Stimulated activated CD8-positive, alpha-beta memory T cell treated with anti-CD3 and anti-CD28 coated beads, Interleukin-7, amount 100 ng/mL, for 1 hour (primary cell): ENCODE measurements around the gene PCK1.

Experiments
- DNase-seq, 2 donors: peaks; one replicate each; pipeline ENCODE4 v3.0.0-alpha.2; 2020; ENCODE audit warnings: low read depth in 2 of 2

The PCK1 gene

DNA sequence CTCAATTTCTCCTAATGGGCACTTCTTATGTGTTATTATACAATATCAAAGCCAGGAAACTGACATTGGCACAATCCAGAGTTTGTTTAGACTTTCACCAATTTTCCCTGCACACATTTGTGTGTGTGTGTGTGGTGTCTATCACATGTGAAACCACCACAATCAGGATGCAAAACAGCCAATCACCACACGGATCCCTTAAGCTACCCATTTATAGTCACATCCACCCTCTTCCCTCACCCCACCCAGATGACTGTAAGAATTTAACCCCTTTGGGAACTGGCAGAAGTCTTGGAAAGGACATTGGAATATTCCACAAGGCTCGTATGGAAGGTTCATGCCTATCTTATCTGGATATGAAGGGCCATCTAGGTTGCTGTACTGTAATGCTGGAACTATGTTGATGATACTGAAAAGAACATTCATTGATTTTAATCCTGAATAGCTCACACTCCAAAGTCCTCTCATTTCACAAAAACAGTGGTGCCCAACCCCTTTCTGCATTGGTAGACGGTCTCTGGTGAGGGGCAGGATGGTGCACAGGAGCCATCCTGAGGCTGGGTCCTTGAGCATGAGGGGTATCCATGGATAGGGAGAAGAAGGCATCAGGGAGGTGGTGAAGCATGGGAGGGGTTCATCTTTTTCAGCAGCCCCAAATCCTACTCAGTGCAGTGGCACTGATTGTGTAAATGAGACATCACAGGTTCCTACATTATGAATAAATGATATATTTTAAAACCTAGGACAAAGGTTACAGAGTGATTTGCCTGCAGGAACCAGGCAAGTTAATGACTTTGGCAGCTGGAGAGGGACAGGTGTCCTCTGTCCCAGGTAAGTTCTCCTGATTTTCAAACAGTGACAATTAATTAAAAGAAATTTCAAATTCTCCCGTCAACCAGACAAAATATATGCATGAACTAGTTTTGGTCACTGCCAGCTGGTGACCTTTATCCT lies 23.9 kb upstream of the PCK1 start:
- DNase-seq, result no peak

DNA sequence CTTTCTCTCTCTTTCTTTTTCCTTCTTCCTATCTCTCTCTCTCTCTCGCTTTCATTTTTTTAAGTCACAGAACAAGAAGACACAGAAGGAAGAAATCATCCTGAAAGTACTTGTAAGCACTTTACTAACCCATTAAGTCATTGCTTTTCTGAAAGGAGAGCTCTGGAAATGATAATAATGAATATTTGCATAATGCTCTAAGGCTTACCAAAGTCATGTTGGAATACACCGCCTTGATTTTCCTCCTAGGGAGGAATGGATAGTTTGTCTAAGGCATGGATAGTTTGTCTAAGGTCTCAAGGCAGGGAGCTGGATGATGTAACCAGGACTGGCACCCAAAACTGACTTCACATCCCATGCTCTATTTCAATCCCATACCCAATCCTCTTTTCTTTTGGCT lies 23.1 kb upstream of the PCK1 start:
- no peak for DNase-seq

DNA sequence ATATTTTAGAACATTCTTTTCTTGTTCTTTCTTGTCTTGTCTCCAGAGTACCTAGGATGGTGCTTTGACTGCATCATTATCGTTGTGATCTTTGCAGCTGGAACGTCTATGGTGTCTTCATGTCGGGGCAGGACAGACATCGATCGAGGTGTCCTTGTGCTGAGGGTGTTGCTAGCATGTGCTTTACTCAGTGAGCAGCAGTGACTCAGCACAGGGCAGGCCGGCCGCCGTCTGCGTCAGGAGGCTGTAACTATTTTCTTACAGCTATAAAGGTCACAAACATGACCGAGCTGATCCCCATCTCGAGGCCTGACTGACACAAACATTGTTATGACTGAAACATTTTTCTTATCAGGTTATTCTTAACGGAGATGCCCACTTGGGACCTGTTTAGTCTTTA lies 21.0 kb upstream of the PCK1 start:
- no peak for DNase-seq

DNA sequence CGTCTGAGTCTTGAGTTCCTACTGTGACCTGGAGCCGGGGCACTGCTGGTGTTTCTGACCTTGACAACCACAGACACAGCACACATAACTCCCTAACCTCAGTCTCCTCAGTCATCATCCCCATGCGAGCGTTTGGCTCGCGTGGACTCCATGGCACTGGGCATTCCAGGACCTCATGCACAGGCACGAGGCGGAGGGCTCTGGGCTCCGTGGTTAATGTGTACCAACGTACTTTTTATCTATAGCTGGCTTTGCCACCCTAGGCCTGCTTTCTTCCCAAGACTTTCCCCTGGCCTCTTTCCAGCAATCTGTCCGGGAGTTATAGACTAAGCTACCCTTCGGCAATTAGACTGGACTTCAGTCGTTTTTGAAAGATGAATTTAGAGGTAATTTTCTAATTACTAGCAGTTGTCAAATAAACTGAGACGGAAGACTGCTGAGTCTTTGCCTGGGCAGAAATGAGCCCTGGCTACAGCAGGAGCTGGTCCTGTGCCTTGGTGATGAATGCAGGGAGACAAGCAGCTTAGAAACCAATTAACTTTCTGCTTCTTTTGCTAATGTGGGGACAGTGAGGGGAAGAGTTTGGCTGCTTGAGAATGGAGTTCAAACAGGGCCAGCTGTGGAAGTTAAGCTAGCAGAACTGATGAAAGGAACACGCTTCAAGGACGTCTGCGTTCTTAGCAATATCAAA lies 19.9 kb upstream of the PCK1 start:
- no peak for DNase-seq

DNA sequence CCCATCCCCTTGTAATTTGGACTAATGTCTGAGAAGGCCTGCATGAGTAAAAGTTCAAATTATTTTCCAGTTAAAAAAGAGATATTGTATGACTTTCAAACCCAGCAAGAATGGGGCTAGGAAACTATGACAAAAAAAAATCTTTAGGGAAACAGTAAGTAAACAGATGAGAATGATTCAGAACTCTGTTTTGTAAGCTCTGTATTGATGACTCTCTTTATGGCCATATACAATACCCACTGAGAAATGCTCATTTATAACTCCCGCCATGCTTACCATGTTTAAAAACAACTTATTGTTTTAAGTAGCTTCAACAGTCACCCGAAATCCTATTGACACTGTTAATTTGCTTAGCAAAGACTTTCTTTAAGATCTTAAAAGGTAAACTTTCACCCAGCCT lies 17.2 kb upstream of the PCK1 start:
- DNase-seq, result no peak

DNA sequence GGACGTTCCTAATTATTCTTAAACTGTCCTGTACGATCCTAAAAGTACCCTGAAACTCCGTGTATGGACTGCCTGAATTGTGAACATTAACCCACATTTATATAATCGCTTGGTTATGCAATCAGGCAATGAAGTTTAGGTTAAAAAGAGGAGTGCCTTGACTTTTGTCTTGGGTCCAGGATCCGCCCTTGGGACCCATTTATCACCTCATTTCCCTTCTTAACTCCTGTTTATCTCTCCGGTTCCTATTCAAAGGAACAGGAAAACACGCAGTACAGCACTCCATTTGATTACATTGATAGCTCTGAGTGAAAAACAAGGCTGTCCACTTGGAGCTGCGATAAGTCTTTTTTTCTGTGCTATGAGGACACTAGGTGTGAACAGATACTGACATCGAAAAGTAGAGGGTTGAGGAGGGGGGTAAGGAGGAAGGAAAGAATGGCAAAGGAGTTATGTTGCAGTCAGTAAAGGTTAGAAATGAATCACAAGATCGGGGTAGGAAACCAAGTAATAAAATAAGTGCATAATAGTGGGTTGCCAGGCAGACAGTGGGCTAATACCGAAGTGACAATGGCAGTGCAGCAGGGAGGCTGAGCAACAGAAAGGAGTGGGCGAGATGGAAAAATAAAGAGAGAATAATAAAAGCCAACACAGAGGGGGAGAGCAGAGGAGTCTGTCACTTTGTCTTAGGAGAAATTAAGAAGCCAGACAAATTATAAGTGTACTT lies 15.9 kb upstream of the PCK1 start:
- no peak for DNase-seq

DNA sequence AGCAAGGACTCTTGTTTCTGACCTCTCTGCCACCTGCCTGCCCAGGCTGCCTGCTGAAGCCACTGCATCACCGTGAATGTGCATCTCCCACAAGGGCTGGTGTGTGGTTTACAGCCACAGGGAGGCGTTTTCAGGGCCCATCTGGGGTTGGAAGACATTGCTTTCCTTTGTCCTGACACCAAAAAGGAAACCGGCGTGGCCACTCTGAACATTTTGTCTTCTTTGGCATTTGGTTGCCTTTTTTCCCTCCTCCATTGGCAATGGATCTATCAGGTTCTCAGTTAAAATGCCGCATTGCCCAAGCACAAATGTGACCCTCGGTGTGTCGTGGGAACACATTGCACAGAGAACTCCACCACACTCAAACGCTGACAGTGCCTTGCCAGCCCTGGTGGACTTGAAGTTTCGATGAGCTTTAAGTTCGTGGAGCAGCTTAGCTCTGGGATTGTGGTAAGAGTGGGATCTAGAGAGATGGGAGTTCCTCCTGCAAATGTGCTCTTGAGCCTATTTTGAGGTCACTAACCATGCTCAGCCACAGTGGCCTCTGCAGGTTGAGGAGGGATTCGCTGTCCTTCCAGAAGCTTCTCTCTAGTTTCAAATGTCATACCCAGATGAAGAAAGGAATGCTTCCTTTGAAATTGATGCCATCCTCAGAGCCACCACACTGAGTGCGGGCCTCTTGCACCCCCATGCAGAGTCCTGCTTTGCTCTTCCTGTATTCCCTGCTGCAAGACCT lies 14.8 kb upstream of the PCK1 start:
- no peak for DNase-seq

DNA sequence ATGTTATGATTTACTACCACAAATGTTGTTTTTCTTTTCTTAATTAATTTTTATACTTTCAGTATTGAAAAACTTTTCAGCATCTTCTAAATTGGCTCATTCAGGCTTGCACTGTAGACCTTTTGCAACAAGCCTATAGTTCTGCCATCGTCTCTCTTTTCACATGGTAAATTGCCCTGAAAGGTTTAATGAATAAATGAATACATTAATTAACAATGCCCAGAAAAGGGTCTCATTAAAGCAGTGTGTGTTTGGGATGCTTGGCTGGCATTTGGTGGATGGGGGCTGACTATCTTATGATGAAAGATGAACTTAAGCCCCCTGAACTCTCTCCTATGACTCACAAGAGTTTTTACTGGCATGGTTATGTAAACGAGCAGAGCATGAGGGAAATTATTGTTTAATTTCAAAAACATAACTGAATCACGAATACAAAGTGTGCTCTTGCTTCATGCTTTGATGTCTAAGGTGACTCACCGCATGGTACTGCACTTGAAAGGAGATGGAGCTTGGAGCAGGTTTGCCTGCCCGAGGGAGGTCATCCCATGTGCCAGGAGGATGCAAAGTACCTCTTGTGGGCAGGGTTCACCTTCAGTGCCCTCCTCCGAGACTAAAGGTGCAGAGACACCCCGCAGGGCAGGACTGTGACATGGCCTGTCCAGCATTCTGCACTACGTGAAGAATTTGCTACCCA lies 13.8 kb upstream of the PCK1 start:
- DNase-seq, result no peak

DNA sequence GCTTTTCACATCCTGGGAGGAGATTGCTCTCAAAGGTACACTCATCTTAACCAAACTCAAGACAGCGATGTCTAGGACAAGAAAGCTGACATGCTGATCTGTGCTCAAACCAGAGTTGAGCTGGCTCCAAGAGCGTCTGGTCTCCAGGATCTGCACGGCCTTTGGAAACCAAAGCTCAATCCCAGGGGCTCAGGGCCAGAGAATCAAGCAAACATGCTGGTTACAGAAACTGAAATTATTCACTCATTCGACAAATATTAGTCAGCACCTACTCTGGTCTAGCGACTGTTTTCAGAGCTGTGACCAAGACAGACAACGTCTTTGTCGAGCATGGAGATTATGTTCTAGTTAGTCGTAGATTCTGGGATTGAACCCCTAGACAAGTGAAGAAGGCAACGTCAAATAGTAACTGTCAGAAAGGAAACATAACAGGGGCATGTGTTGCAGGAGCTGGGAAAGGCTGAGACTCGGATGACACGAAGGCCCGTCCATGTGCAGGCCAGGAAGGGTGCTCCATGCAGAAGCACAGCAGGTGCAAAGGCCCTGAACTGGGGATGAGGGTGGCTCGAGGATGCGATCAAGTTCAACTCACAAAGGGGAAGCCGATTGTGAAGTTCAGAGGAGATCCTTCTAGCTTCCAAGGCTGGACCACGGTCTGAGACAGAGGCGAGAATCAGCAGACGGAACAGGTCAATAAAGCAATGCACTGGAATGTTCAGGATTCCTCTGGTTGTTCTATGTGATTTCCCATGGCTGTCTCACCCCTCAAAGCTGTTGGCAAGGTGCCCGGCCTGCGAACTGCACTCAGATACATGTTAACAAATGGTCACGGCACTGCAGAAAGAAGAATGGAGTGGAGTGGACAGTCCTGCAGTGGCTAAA lies 12.5 kb upstream of the PCK1 start:
- no peak for DNase-seq

DNA sequence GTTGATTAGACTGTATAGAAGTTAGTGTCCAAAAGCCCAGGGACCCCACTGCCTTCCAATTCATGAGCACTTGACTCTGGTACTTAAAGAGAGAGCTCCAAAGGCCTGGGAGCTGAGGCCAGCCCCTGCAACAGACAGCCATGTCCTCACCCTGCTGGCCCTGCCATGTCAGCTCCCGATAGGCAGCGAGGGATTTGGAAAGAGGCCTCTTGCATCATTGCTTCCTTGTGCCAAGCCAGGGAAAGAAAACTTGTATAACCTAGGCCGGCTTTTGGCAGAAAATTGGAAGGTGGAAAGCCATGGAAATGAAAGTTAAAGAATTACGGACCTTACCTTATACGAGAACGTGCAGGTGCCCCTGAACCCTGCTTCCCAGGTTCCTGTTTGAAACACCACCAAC lies 8.4 kb upstream of the PCK1 start:
- DNase-seq, result no peak

DNA sequence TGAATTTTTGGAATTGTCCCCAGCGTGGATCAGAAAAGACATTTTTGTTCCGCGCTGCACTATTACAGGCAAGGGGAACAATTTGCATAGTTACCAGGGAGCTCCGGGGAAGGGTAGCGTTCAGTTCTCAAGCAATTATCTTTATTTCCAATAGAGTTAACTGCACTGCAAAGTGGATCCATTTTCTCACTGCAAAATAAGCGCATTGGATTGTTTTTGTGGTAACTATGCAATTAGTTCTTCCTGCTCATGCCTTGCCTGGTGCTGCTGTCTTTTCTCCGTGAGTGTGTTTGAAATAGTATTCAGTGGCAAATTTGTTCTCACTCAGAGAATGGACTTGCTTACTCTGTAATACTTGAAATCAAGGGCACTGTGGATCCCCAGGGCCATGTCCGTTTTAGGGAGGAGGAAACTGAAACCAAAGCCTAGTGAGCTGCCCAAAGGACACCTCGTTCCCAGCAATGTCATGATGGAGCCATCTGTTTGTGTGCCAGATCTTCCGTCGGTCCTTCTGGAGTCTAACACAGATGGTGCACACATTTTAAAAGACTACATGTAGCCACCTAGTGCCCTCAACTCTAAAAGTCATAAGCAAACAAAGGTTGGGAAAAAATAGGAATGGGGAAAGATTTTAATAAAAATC lies 7.4 kb upstream of the PCK1 start:
- DNase-seq, result no peak

DNA sequence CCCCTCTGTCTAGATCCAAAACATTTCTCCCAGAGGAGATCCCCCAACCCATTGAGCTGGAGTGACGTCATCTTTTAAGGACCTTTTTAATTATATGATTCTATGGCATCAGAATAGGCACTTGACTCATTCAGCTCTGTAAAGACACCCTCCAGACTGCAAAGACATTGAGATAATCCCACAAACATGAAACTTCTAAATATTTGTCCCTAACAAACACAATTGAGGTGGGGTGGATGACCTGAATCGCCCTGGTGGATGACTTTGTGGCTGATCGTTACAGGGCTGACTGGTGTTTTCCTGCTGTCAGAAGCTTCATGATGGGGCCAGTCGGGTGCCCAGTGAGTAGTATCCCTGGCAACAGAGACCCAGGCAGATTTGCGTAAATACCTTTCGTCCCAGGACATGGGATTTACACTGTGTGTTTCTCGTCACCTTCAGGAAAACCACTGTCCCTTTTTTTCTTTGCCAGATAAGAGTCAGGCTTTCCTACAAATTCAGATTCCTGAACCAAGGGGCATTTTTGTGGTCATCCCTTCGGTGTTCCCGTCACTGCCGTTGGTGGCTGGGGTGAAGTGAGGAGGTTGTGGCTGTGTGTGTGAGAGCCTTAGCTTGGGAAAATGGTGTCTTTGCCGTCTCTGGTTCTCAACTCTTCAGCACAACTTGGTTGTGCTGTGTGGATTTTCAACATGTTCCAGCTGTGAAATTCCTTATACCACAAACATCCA lies 5.3 kb upstream of the PCK1 start:
- no peak for DNase-seq

DNA sequence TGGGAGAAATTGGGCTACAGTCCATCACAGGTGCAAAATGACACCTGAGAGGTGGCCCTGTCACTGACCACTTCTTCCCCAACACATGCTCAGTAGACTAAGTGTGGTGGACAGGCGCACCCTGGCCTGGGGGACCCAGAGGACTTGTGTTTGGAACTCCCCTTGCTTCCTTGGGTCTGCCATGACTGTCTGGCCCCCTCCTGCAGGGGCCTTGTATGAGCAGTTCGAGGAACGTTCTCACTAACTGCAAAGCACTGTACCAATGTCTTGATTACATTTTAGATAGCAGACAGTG lies 4.0 kb upstream of the PCK1 start:
- no peak for DNase-seq

DNA sequence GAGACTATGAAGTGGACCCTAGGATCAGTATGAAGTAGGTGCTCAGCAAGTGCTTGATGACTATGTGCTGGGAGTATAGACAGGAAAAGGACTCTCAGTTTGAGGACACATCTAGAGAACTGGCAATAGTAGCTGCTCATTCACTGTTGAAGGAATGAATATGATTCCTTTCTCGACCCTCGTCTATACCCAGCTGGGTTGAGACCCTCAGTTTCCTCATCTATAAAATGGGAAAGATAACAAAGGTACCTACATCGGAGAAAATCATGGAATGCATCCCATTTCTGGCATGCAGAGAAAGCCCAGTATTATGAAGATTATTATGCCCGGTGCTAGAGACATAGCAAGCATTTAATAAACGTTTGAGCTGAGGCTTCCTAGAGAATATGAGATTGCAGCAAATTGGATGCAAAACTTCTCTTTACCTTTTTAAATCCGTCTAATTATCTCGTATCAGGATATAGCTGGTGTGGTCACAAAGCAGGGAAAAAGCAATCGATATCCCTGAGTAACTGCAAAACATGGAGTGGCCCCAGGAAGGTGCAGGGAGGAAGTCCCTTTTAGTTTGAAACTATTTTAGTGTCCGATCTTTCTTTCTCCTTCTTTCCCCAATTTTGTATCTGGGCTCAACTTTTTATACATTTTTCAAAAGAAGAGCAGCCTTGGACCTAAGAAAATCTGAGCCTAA lies 2.8 kb upstream of the PCK1 start:
- no peak for DNase-seq

DNA sequence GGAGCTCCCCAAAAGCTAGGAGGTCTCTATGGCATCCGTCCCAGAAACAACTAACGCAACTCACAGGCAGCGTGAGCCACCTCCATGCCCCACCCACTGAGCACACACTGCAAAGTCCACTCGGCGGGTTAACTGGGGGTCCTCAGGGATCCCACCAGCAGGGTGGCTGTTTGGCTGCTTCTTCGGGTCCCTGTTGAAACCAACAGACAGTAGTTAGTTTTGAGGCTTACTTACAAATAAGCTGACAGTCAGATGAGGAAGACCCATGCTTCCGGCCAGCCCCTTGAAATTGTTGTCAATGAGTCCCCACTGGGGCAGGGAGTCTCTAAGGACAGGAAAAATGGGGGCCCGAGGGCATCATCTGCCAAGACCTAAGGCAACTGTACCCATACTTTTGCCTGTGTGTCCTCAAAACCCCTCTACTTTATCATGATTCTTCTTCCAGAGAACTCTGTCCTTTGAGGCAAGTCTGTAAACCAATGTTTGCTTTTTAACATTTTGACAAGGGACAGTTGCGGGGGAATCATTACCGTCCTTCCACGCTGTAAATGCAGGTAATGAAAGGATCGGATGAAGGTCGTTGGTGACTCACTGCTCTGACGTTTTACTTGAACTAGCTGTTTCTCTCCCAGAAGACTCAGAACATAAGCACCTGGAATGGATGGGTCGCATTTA lies 2.2 kb upstream of the PCK1 start:
- no peak for DNase-seq

DNA sequence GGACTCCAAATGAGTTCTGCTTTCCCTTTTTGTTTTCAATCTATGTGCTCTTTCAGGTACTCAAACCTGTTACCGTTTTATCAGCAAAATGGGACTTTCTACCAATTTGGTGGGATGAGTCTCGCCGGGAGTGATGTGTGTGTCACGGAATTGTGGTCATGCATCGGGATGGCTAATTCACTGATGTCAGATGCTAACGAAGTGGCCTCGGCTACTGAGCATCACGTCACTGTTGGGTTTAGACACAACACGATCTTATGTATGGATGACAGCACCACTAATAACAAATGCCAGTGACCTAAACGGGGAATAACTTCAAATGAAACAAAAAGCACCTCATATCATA lies 1.6 kb upstream of the PCK1 start:
- DNase-seq, result no peak

DNA sequence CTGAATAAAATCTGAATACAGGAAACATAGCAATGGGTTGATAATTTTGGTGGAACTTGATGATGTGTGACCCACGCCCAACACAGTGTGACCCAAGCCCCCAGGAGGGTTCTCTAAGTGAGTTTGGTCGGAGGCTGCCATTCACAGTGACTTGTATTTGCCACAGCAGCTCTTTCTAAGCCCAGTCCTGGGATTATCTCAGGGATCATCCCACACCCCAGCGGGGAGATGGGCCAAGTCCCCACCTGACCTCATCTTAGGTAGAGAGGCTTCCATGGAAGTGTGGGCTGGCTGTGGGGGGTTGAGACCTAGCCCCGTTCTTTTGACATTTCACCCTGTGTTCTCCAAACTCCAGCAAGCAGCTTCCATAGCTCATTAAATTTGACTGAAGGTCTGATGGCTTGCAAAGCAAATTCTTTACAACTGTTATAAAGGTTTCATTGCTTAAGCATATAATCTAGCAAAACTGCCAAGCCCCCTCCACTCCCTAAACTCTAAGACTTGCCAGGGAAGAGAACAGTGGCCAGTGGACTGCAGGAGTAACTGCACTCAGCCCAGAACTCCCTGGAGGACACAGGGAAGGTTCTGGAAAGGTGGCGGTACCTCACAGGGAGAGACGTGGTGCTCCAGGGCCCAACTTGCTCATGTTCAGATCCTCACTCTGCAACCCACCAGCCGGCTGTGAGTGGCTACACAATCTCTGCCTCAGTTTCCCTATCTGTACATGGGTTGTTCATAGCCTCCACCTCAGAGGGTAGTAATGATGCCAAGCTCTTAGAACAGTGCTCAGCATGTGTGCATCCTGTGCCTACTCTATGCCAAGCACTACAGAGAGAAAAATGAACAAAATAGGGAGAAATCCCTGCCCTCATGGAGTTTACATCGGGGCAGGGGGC lies 1.0 kb upstream of the PCK1 start:
- no peak for DNase-seq
